Body of pancreas (tissue), 4 donors: ENCODE data around the gene ABHD8. TPM values are rescaled to one million over a fixed set of nuclear protein-coding genes. Genes with fewer than 3 reads are reported as not detected.
A peak's percentile ranks its signal among the peaks of the same experiment; 100 is the strongest.
"Not testable (repeated sequence)": the region's sequence is repeated elsewhere in the genome, so short reads cannot be mapped to it uniquely, and the experiment has no call there.

Experiments used
- ATAC-seq: fragments of 150-250 bp; one replicate; pipeline ENCODE4 v1.9.1; 2016
- DNase-seq, 4 donors: peaks; one replicate each; pipeline ENCODE4 v3.0.0-alpha.2; 2019
- H3K27ac ChIP-seq, 4 donors: fragments of 200-600 bp; sonication (generic); 1 replicate in 3 of 4; 2 replicates in 1 of 4; pipeline versions ENCODE4 v1.5.1 to v1.6.1; 2016 to 2019; ENCODE audit warnings: mild to moderate bottlenecking in 1 of 4, mixed read lengths in 1 of 4, moderate library complexity in 1 of 4
- H3K27me3 ChIP-seq, 2 donors: fragments of 200-600 bp; sonication (generic); one replicate each; pipeline ENCODE4 v1.6.0; 2016; ENCODE audit warnings: mild to moderate bottlenecking in 1 of 2
- H3K36me3 ChIP-seq, 2 donors: fragments of 200-600 bp; sonication (generic); replicated peaks in 1 of 2; 2 replicates each; pipeline ENCODE4 v1.5.1; 2016; ENCODE audit warnings: low read depth in 2 of 2; ENCODE audit not compliant: insufficient read depth in 1 of 2
- H3K4me1 ChIP-seq: fragments of 200-600 bp; sonication (generic); one replicate; pipeline ENCODE4 v1.6.0; 2016
- H3K4me3 ChIP-seq, 2 donors: fragments of 200-600 bp; sonication (generic); 1 replicate in 1 of 2; 2 replicates in 1 of 2; pipeline ENCODE4 v1.5.1; 2016 to 2019
- H3K9me3 ChIP-seq, 3 donors: fragments of 200-600 bp; sonication (generic); 1 replicate in 2 of 3; 2 replicates in 1 of 3; pipeline ENCODE4 v1.5.1; 2016
- CTCF ChIP-seq, 7 experiments: fragments of 450-650 bp in 4 of 7; fragments of 200-600 bp in 3 of 7; sonication (generic) in 3 of 7; IDR thresholded peaks; one replicate each; pipeline ENCODE4 v1.5.1; 2016 to 2019; ENCODE audit warnings: antibody characterized with exemption in 7 of 7
- POLR2A ChIP-seq, 3 donors: fragments of 450-650 bp; IDR thresholded peaks; one replicate each; pipeline ENCODE4 v1.6.1; 2016; ENCODE audit warnings: antibody characterized with exemption in 3 of 3, mild to moderate bottlenecking in 2 of 3
- WGBS, 2 donors: methylation state at CpG; one replicate each; pipeline ENCODE4 v1.1.5; 2017; 5-methylcytosine and 5-hydroxymethylcytosine counted together
- intact Hi-C: fragments of 100-400 bp; cut with DNase I; formaldehyde crosslinking; loops from one replicate; pipeline ENCODE4 v1.15.1; 2023
- total RNA-seq, 2 donors: library from RNA; depleted of rRNA; stranded (reverse); fragments of >200 nt; gene quantifications; one replicate each; pipeline ENCODE4 v1.1.0, GENCODE V29; 2016

ABHD8 gene
- total RNA-seq, 2 donors from 2014 or later = 10.2 to 12.2 TPM

GRCh38 chr19:17300992-17301619, 2.1 kb downstream of the ABHD8 start:
- H3K4me3 ChIP-seq = no peak overlapping the region
- intact Hi-C loops = no loop called here
- DNase-seq (no peak), ATAC-seq (no peak)
- H3K9me3 ChIP-seq = no peaks in the 10 kb centered on the region
- WGBS, 2 donors = 91% methylated on average over 38 of the region's 51 CpGs; no CpG with 5 or more reads in 1 of the 2 donors
- no peaks in the 10 kb centered on the region for H3K27me3 ChIP-seq
- no peak for TF ChIP-seq POLR2A (IDR thresholded peaks at IDR 0.05)
- no peaks in the 10 kb centered on the region for H3K36me3 ChIP-seq
- no peak overlapping the region for H3K27ac ChIP-seq
- peaks cover 30% of the 10 kb centered on the region for H3K4me1 ChIP-seq

GRCh38 chr19:17296976-17297375, 6.2 kb downstream of the ABHD8 start:
- no peaks in the 10 kb centered on the region for H3K27me3 ChIP-seq
- no peak overlapping the region for H3K27ac ChIP-seq
- H3K4me3 ChIP-seq = no peak overlapping the region
- H3K36me3 ChIP-seq = no peaks in the 10 kb centered on the region
- TF ChIP-seq POLR2A (IDR thresholded peaks at IDR 0.05) = no peak
- no peak for TF ChIP-seq CTCF (IDR thresholded peaks at IDR 0.05)
- H3K4me1 ChIP-seq = peaks cover under 1% of the 10 kb centered on the region
- H3K9me3 ChIP-seq = no peaks in the 10 kb centered on the region
- intact Hi-C loops = no loop called here
- 92 to 95% methylated on average over 3 to 6 of the region's 6 CpGs for WGBS, 2 donors
- no peak for ATAC-seq
- DNase-seq = no peak

GRCh38 chr19:17296273-17296672, 7.0 kb downstream of the ABHD8 start:
- Histone ChIP-seq H3K36me3 (no peaks in the 10 kb centered on the region), H3K27me3 (no peaks in the 10 kb centered on the region), H3K27ac (no peak overlapping the region), H3K9me3 (no peaks in the 10 kb centered on the region), H3K4me1 (no peaks in the 10 kb centered on the region), H3K4me3 (no peak overlapping the region)
- 78 to 84% methylated on average over 3 to 4 of the region's 4 CpGs for WGBS, 2 donors
- TF ChIP-seq CTCF (IDR thresholded peaks at IDR 0.05) (no peak), POLR2A (IDR thresholded peaks at IDR 0.05) (no peak)
- DNase-seq = no peak
- no peak for ATAC-seq
- intact Hi-C loops = no loop called here

GRCh38 chr19:17295551-17295950, 7.7 kb downstream of the ABHD8 start:
- H3K27ac ChIP-seq, H3K36me3 ChIP-seq, H3K4me3 ChIP-seq, ATAC-seq, H3K27me3 ChIP-seq, H3K9me3 ChIP-seq, H3K4me1 ChIP-seq, DNase-seq, intact Hi-C loops: not testable (repeated sequence)
- WGBS, 2 donors = 96% methylated on average over 4 to 6 of the region's 6 CpGs

- H3K27me3 ChIP-seq = no peaks in the 10 kb centered on the region
- intact Hi-C loops = no loop called here
- H3K9me3 ChIP-seq = no peaks in the 10 kb centered on the region
- no peaks in the 10 kb centered on the region for H3K4me1 ChIP-seq
- peak in 1 of 4 donors; percentile 37 for DNase-seq
- TF ChIP-seq POLR2A (IDR thresholded peaks at IDR 0.05) (no peak), CTCF (IDR thresholded peaks at IDR 0.05) (no peak)
- no peak overlapping the region for H3K4me3 ChIP-seq
- no peak for ATAC-seq
- H3K36me3 ChIP-seq = no peaks in the 10 kb centered on the region
- no peak overlapping the region for H3K27ac ChIP-seq
- WGBS, 2 donors = 80 to 96% methylated on average over 19 to 47 of the region's 48 CpGs
These were observed 9.0 kb downstream of the ABHD8 start for GRCh38 chr19:17294051-17294891.
